CD14-positive monocyte (primary cell): ENCODE data around the gene ANKRD60. TPM values are rescaled to one million over a fixed set of nuclear protein-coding genes. Genes with fewer than 3 reads are reported as not detected.

Source experiments
- DNase-seq, 3 donors: peaks; one replicate each; pipeline ENCODE4 v3.0.0-alpha.2; 2011 to 2022
- H2AFZ ChIP-seq: 2 replicates; pipeline ENCODE4 v1.6.0; 2012; ENCODE audit warnings: mild to moderate bottlenecking, low read depth, low read length, inconsistent platforms; ENCODE audit not compliant: insufficient read depth, poor library complexity, severe bottlenecking
- H3K27ac ChIP-seq, 2 donors: 1 replicate in 1 of 2; 2 replicates in 1 of 2; pipeline ENCODE4 v1.5.1; 2012 to 2013; ENCODE audit warnings: low read length in 2 of 2, control low read depth in 1 of 2, inconsistent platforms in 1 of 2, low read depth in 1 of 2, mild to moderate bottlenecking in 1 of 2
- H3K27me3 ChIP-seq, 2 donors: one replicate each; pipeline versions ENCODE4 v1.6.0 to v1.6.1; 2011 to 2013; ENCODE audit warnings: low read length in 2 of 2; ENCODE audit not compliant: control insufficient read depth in 2 of 2, insufficient read depth in 2 of 2
- H3K36me3 ChIP-seq, 2 donors: replicated peaks in 1 of 2; 1 replicate in 1 of 2; 2 replicates in 1 of 2; pipeline versions ENCODE4 v1.5.1 to v1.6.1; 2012 to 2013; ENCODE audit warnings: low read length in 2 of 2, control low read depth in 1 of 2, inconsistent platforms in 1 of 2, mild to moderate bottlenecking in 1 of 2; ENCODE audit not compliant: insufficient read depth in 2 of 2, control insufficient read depth in 1 of 2
- H3K4me1 ChIP-seq, 2 donors: 1 replicate in 1 of 2; 2 replicates in 1 of 2; pipeline versions ENCODE4 v1.5.1 to v1.6.1; 2012 to 2013; ENCODE audit warnings: low read length in 2 of 2, control low read depth in 1 of 2, inconsistent platforms in 1 of 2, mild to moderate bottlenecking in 1 of 2, moderate library complexity in 1 of 2; ENCODE audit not compliant: insufficient read depth in 2 of 2, control insufficient read depth in 1 of 2
- H3K4me2 ChIP-seq: replicated peaks from 2 replicates; pipeline ENCODE3; 2012; ENCODE audit warnings: low read length, moderate library complexity, mild to moderate bottlenecking; ENCODE audit not compliant: poor library complexity, severe bottlenecking; ENCODE audit errors: extremely low read depth
- H3K4me3 ChIP-seq, 3 experiments: fragments of 200-600 bp in 1 of 3; sonication (generic) in 1 of 3; replicated peaks in 1 of 3; 1 replicate in 2 of 3; 2 replicates in 1 of 3; pipeline ENCODE4 v1.5.1; 2011 to 2013; ENCODE audit warnings: low read length in 3 of 3, mild to moderate bottlenecking in 3 of 3, control low read depth in 2 of 3, low read depth in 2 of 3, inconsistent platforms in 1 of 3, moderate library complexity in 1 of 3
- H3K79me2 ChIP-seq: 2 replicates; pipeline ENCODE4 v1.6.0; 2012; ENCODE audit warnings: mild to moderate bottlenecking, control low read depth, inconsistent platforms, low read length, moderate library complexity; ENCODE audit not compliant: insufficient read depth
- H3K9ac ChIP-seq: 2 replicates; pipeline ENCODE4 v1.6.0; 2017; ENCODE audit warnings: low read length, mild to moderate bottlenecking; ENCODE audit not compliant: insufficient read depth, poor library complexity, severe bottlenecking
- H3K9me3 ChIP-seq, 2 donors: replicated peaks in 1 of 2; 1 replicate in 1 of 2; 2 replicates in 1 of 2; pipeline versions ENCODE4 v1.5.1 to v1.6.1; 2012 to 2013; ENCODE audit warnings: low read length in 2 of 2, control low read depth in 1 of 2; ENCODE audit not compliant: control insufficient read depth in 1 of 2, insufficient read depth in 1 of 2
- H4K20me1 ChIP-seq: 2 replicates; pipeline ENCODE4 v1.6.0; 2012; ENCODE audit warnings: mild to moderate bottlenecking, low read length, control low read depth, moderate library complexity; ENCODE audit not compliant: insufficient read depth
- H3K27ac Mint-ChIP-seq, 7 donors: one replicate each; pipeline ENCODE4 v1.8.0; 2020; ENCODE audit warnings: mild to moderate bottlenecking in 7 of 7, mixed read lengths in 7 of 7, moderate library complexity in 6 of 7, inconsistent platforms in 2 of 7
- H3K27me3 Mint-ChIP-seq, 3 donors: one replicate each; pipeline ENCODE4 v1.8.0; 2021 to 2022; ENCODE audit warnings: low read depth in 3 of 3, mild to moderate bottlenecking in 3 of 3, mixed read lengths in 3 of 3, moderate library complexity in 3 of 3, inconsistent platforms in 1 of 3
- H3K36me3 Mint-ChIP-seq, 2 donors: one replicate each; pipeline ENCODE4 v1.8.0; 2020; ENCODE audit warnings: mixed read lengths in 2 of 2, inconsistent platforms in 1 of 2, mild to moderate bottlenecking in 1 of 2
- H3K4me1 Mint-ChIP-seq: one replicate; pipeline ENCODE4 v1.8.0; 2020; ENCODE audit warnings: mild to moderate bottlenecking, mixed read lengths
- H3K4me3 Mint-ChIP-seq, 2 donors: one replicate each; pipeline ENCODE4 v1.8.0; 2020; ENCODE audit warnings: mild to moderate bottlenecking in 2 of 2, mixed read lengths in 2 of 2, moderate library complexity in 1 of 2
- H3K9me3 Mint-ChIP-seq, 7 donors: one replicate each; pipeline ENCODE4 v1.8.0; 2020 to 2022; ENCODE audit warnings: mixed read lengths in 7 of 7, mild to moderate bottlenecking in 6 of 7, moderate library complexity in 6 of 7, inconsistent platforms in 2 of 7
- WGBS: methylation state at CpG from one replicate; pipeline ENCODE4 v1.1.5; 2013; ENCODE audit warnings: missing lambda C conversion rate; ENCODE audit not compliant: insufficient coverage; 5-methylcytosine and 5-hydroxymethylcytosine counted together
- intact Hi-C, 2 donors: fragments of 100-400 bp; cut with micrococcal nuclease; formaldehyde crosslinking; loops; one replicate each; pipeline versions ENCODE4 v1.15.0 to v1.15.1; 2023
- polyA plus RNA-seq, 3 donors: library from polyadenylated mRNA; depleted of rRNA in 1 of 3; unstranded in 2 of 3; stranded (reverse) in 1 of 3; fragments of 300-500 nt in 2 of 3; fragments of >200 nt in 1 of 3; fragmentation: Illumina TruSeq in 2 of 3; gene quantifications; 1 replicate in 2 of 3; 2 replicates in 1 of 3; pipeline ENCODE4 v1.2.3, GENCODE V29; 2012 to 2021
- TF ChIP-seq, protein P1 (sequence below): fragments of 200-600 bp; IDR thresholded peaks from one replicate; pipeline ENCODE4 v1.8.0; 2022; ENCODE audit warnings: antibody characterized with exemption, mild to moderate bottlenecking

Gene ANKRD60
- polyA plus RNA-seq, 3 donors: not detected

GRCh38 chr20:58231683-58232082 is 3.2 kb upstream of the ANKRD60 start:
- H3K36me3 Mint-ChIP-seq: peaks cover 43 to 60% of the 10 kb centered on the region in 2 donors
- no peak for DNase-seq
- Histone ChIP-seq H3K9me3 (peaks cover 0 to 11% of the 10 kb centered on the region in 2 donors), H3K79me2 (no peaks in the 10 kb centered on the region), H3K4me1 (peaks cover 5% of the 10 kb centered on the region in 2 donors), H3K4me3 (no peak overlapping the region), H3K27me3 (peaks cover 42 to 48% of the 10 kb centered on the region in 2 donors), H3K4me2 (no peak overlapping the region), H2AFZ (no peak overlapping the region), H3K36me3 (peaks cover 0 to 39% of the 10 kb centered on the region in 2 donors), H3K9ac (no peak overlapping the region), H3K27ac (no peak overlapping the region), H4K20me1 (no peaks in the 10 kb centered on the region)
- H3K27ac Mint-ChIP-seq: peak overlapping the region in 1 of 7 donors; percentile 11
- peaks cover 0 to 14% (median 8%) of the 10 kb centered on the region in 7 donors for H3K9me3 Mint-ChIP-seq
- peaks cover 45 to 51% (median 49%) of the 10 kb centered on the region in 3 donors for H3K27me3 Mint-ChIP-seq
- 87% methylated on average over 5 of the region's 6 CpGs for WGBS
- intact Hi-C loops: loop anchor here (10.0 kb wide), 2 partner anchors 213 to 413 kb away; no protein-coding TSS in a partner anchor
- TF ChIP-seq, protein P1, sequence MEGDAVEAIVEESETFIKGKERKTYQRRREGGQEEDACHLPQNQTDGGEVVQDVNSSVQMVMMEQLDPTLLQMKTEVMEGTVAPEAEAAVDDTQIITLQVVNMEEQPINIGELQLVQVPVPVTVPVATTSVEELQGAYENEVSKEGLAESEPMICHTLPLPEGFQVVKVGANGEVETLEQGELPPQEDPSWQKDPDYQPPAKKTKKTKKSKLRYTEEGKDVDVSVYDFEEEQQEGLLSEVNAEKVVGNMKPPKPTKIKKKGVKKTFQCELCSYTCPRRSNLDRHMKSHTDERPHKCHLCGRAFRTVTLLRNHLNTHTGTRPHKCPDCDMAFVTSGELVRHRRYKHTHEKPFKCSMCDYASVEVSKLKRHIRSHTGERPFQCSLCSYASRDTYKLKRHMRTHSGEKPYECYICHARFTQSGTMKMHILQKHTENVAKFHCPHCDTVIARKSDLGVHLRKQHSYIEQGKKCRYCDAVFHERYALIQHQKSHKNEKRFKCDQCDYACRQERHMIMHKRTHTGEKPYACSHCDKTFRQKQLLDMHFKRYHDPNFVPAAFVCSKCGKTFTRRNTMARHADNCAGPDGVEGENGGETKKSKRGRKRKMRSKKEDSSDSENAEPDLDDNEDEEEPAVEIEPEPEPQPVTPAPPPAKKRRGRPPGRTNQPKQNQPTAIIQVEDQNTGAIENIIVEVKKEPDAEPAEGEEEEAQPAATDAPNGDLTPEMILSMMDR: no peak
- H3K4me3 Mint-ChIP-seq: no peak overlapping the region
- H3K4me1 Mint-ChIP-seq: peaks cover 14% of the 10 kb centered on the region

DNA sequence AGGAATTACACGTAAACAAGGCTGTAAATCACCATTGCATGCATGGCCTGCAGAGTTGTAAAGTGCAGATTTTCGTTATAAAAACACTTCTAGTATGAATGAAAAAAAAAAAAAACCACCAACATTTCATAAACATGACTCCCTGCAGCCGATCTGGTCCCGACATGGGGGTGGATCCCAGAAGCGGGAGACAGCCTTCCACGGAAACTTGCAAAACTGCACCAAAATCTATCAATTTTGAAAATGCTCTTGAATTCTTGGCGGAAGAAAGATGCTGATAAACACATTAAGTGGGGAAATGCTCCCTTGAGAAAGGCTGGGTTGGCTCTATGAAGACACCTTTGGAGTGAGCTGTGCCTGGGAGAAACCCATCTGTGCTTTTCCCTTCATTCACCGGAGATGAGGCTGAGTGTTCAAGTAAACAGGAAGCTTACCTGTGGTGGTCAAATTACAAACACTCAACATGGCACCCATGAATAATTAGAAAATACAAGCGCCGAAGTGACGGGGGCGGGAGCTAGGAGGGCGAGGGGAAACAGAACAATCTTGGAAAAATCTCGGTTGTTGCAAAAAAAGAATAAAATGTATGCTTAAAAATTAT is 845 bp upstream of the ANKRD60 start:
- TF ChIP-seq, protein P1: no peak
- H3K27ac ChIP-seq: no peak overlapping the region
- Mint-ChIP-seq H3K27ac (no peak overlapping the region), H3K9me3 (peaks cover 0 to 15% (median 8%) of the 10 kb centered on the region in 7 donors), H3K4me1 (peaks cover 9% of the 10 kb centered on the region), H3K27me3 (peaks cover 60 to 66% (median 63%) of the 10 kb centered on the region in 3 donors), H3K36me3 (peaks cover 29 to 48% of the 10 kb centered on the region in 2 donors), H3K4me3 (peak overlapping the region; percentile 48 to 81)
- H4K20me1 ChIP-seq: no peaks in the 10 kb centered on the region
- H3K9ac ChIP-seq: no peak overlapping the region
- peaks cover 0 to 29% of the 10 kb centered on the region in 2 donors for H3K36me3 ChIP-seq
- peaks cover 0 to 12% of the 10 kb centered on the region in 2 donors for H3K9me3 ChIP-seq
- no peak overlapping the region for H3K4me2 ChIP-seq
- DNase-seq: no peak
- H3K27me3 ChIP-seq: peaks cover 63 to 68% of the 10 kb centered on the region in 2 donors
- H2AFZ ChIP-seq: no peak overlapping the region
- intact Hi-C loops: no loop called here
- WGBS: 27% methylated on average over 4 of the region's 14 CpGs
- no peaks in the 10 kb centered on the region for H3K4me1 ChIP-seq
- no peak overlapping the region for H3K4me3 ChIP-seq
- H3K79me2 ChIP-seq: no peaks in the 10 kb centered on the region
